Measurements from ENCODE around the gene IMMP2L.

The IMMP2L gene

GRCh38 chr7:111029141-111029572, 533.1 kb downstream of the IMMP2L start:
- Histone ChIP-seq H3K4me1 (ENCODE audit: control insufficient read depth in 1 of 2, insufficient read depth in 1 of 2, low read depth in 1 of 2, low read length in 1 of 2) (no peaks in the 10 kb centered on the region), H3K4me3 (ENCODE audit: low read depth in 1 of 2, low read length in 1 of 2) (no peak overlapping the region), H3K9me3 (no peaks in the 10 kb centered on the region), H3K27me3 (no peaks in the 10 kb centered on the region), H3K27ac (no peak overlapping the region), H3K36me3 (no peaks in the 10 kb centered on the region)
- no peak for TF ChIP-seq CTCF (IDR thresholded peaks at IDR 0.05)

GRCh38 chr7:111027396-111027795, 534.9 kb downstream of the IMMP2L start:
- H3K4me3 ChIP-seq (ENCODE audit: low read depth in 1 of 2, low read length in 1 of 2): no peak overlapping the region
- no peaks in the 10 kb centered on the region for H3K9me3 ChIP-seq
- no peak for TF ChIP-seq CTCF (IDR thresholded peaks at IDR 0.05)
- no peaks in the 10 kb centered on the region for H3K36me3 ChIP-seq
- no peaks in the 10 kb centered on the region for H3K27me3 ChIP-seq
- no peaks in the 10 kb centered on the region for H3K4me1 ChIP-seq (ENCODE audit: control insufficient read depth in 1 of 2, insufficient read depth in 1 of 2, low read depth in 1 of 2, low read length in 1 of 2)
- H3K27ac ChIP-seq: no peak overlapping the region

- no peaks in the 10 kb centered on the region for H3K4me1 ChIP-seq (ENCODE audit: control insufficient read depth in 1 of 2, insufficient read depth in 1 of 2, low read depth in 1 of 2, low read length in 1 of 2)
- no peak overlapping the region for H3K4me3 ChIP-seq (ENCODE audit: low read depth in 1 of 2, low read length in 1 of 2)
- no peak for TF ChIP-seq CTCF (IDR thresholded peaks at IDR 0.05)
- no peaks in the 10 kb centered on the region for H3K9me3 ChIP-seq
- H3K27me3 ChIP-seq: no peaks in the 10 kb centered on the region
- no peak overlapping the region for H3K27ac ChIP-seq
- H3K36me3 ChIP-seq: no peaks in the 10 kb centered on the region
These were observed 535.5 kb downstream of the IMMP2L start for GRCh38 chr7:111026806-111027205.

- no peaks in the 10 kb centered on the region for H3K4me1 ChIP-seq (ENCODE audit: control insufficient read depth in 1 of 2, insufficient read depth in 1 of 2, low read depth in 1 of 2, low read length in 1 of 2)
- TF ChIP-seq CTCF (IDR thresholded peaks at IDR 0.05): no peak
- no peak overlapping the region for H3K27ac ChIP-seq
These were observed 535.9 kb downstream of the IMMP2L start for GRCh38 chr7:111026343-111026742.

GRCh38 chr7:111025006-111025405, 537.3 kb downstream of the IMMP2L start:
- Histone ChIP-seq H3K4me1 (ENCODE audit: control insufficient read depth in 1 of 2, insufficient read depth in 1 of 2, low read depth in 1 of 2, low read length in 1 of 2) (no peaks in the 10 kb centered on the region), H3K27ac (no peak overlapping the region), H3K27me3 (no peaks in the 10 kb centered on the region), H3K36me3 (no peaks in the 10 kb centered on the region), H3K4me3 (ENCODE audit: low read depth in 1 of 2, low read length in 1 of 2) (no peak overlapping the region), H3K9me3 (no peaks in the 10 kb centered on the region)
- TF ChIP-seq CTCF (IDR thresholded peaks at IDR 0.05): no peak

More at GRCh38 chr7:111026343-111026742, 535.9 kb downstream of the IMMP2L start:
- Histone ChIP-seq H3K4me3 (ENCODE audit: low read depth in 1 of 2, low read length in 1 of 2) (no peak overlapping the region), H3K9me3 (no peaks in the 10 kb centered on the region), H3K36me3 (no peaks in the 10 kb centered on the region), H3K27me3 (no peaks in the 10 kb centered on the region)
